NCI-H128 (cell line): ENCODE results near the gene TEKT3.

Experiments
- DNase-seq: peaks from one replicate; lab custom pipeline; 2025; ENCODE audit not compliant: unreplicated experiment; lab: John Stamatoyannopoulos, UW

The TEKT3 gene

DNA sequence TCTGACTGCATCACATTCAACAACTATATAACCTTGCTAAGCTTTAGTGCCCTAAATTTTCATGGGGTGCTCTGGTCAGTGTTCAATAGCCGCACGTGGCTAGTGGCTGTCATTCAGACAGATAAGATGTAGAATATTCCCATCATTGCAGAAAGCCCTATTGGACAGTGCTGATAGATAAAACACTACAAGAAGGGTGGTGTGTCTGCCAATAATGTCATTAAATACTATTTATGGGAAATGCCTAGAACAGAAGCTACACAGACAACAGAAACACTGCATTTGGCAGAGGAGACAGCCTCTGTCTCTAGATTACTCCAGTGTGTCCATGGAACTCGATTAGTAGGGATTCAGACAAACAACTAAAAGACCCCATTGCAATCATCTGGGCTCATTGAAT is 47.8 kb downstream of the TEKT3 start:
- no peak for DNase-seq

- no peak for DNase-seq
Measured at GRCh38 chr17:15291674-15292361, 49.6 kb downstream of the TEKT3 start.

DNA sequence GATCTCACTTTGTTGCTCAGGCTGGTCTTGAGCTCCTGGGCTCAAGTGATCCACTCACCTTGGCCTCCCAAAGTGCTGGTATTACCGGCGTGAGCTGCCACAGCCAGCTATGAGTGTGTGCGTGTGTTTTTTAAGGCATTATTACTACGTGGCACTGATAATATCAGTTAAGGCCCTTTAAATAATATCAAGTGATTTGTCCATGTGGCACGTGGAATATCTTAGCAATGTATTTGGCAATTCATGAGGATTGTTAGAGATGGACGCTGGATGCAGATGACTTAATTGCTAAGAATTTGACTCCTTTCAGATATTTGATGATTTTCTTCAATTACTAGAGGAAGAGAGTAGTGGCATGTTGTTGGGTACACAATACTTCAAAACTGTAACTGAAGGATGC is 50.8 kb downstream of the TEKT3 start:
- no peak for DNase-seq

DNA sequence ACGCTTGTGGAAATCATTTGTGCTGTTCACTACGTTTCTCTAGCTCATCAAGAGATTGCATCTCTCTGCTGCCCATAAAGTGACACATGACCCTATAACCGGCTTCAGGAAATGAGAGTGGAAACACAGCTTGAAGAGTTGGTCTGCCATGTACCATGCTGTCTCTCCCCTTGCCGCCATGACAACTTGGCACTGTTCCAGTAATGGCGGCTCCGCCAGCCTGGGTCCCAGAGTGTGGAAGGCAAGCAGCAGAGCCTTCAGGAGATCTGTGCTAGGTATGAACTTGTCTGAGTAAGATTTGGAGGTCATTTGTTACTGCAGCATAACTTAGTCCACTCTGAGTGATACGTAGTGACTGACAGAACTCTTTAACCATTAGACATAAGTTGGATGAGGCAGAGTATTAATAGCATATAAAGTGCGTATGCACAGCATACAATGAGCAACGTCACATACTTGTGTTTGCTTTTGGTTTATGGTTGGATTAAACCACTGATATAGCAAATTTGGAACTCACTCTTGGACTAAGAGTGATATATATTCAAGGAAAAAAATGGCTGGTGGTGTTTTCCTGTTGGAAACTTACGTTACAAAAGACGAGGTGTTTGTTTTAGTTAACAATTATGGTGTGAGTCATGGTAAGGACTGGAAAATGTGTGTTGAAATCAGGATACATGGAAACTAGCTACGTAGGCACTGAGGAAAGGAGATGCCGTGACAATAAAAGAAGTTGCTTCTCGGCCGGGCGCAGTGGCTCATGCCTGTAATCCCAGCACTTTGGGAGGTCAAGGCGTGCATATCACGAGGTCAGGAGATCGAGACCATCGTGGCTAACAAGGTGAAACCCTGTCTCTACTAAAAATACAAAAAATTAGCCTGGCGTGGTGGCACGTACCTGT is 51.9 kb downstream of the TEKT3 start:
- no peak for DNase-seq

GRCh38 chr17:15288859-15289258 is 52.5 kb downstream of the TEKT3 start:
- no peak for DNase-seq

GRCh38 chr17:15287538-15288267 is 53.7 kb downstream of the TEKT3 start:
- no peak for DNase-seq

GRCh38 chr17:15285466-15285865 is 55.9 kb downstream of the TEKT3 start:
- no peak for DNase-seq

DNA sequence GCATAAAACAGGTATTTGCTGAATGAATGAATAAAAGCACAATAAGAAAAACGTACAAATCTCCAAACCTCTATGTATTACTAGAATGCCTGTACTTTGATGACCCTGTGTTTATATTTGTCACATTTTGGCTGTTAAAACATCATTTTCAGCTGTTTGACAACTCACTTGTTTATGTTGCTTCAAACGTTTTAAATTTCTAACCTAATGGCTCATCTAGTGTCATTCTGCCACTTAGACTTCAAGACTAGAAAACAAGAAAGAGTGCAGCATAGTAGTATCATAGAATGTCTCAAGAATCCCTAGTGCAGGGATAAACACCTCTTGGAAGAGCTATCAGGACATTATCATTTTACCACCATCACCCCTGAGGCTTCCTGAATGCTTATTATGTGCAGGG is 56.9 kb downstream of the TEKT3 start:
- no peak for DNase-seq

- DNase-seq = no peak
Measured at GRCh38 chr17:15284107-15284506, 57.3 kb downstream of the TEKT3 start.

DNA sequence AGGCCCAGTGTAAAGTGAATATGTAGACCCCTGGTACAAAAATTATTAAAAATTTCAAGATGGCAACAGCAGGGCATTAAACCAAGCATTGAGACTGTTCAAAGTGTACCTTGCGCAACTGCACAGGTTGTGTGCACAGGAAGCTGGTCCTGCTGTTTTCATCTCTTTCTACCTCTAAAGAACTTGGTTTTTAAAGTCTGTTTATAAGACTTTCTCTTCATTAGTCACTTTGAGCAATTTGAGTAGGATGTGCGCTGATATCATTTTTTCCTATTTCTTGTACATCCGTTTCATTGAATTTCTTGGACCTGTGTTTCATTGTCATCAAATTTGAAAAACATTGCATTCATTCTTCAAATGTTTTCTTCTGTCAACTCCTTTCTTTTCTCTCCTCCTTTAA is 59.5 kb downstream of the TEKT3 start:
- DNase-seq = no peak

- DNase-seq = no peak
Measured at GRCh38 chr17:15278924-15279477, 62.4 kb downstream of the TEKT3 start.

DNA sequence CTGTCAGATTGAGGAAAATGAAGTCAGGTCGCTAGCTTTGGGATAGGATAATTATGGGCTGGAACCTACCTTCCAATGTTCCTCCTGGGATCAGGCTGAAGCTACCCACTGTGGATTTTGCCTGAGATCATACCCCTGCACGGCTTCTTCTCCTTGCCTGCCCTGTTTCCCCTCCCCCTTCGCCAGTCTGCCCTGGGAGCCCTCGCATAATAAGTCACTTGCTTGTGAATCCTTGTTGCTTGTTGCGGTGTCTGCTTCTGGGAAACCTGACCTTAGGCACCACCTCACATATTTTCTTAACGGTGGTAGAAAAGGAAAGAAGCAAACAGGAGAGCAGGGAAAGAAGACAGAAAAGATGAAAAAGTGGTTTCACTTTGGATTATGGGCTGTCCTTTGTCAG is 63.0 kb downstream of the TEKT3 start:
- DNase-seq = no peak

- no peak for DNase-seq
Measured at GRCh38 chr17:15274017-15274416, 67.4 kb downstream of the TEKT3 start.

GRCh38 chr17:15273141-15273793 is 68.1 kb downstream of the TEKT3 start:
- no peak for DNase-seq

DNA sequence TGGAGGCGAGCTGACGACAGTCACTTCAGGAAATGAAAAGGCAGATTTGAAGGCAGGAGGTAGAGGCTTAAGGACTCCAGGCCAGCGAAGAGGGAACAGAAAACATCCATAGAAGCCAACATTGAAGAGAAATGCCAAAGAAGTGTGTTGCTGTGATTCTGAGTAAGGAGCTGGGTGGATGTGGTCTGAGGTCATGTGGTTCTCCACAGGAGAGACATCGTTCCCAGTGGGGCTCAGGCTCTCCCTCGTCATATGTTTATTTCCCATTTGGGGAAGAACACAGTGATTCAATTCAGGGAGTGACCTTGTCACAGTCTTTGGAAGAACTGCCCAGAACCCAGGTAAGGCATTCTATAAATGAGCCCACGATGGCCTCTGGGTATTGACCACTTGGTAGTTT is 69.7 kb downstream of the TEKT3 start:
- DNase-seq = no peak

DNA sequence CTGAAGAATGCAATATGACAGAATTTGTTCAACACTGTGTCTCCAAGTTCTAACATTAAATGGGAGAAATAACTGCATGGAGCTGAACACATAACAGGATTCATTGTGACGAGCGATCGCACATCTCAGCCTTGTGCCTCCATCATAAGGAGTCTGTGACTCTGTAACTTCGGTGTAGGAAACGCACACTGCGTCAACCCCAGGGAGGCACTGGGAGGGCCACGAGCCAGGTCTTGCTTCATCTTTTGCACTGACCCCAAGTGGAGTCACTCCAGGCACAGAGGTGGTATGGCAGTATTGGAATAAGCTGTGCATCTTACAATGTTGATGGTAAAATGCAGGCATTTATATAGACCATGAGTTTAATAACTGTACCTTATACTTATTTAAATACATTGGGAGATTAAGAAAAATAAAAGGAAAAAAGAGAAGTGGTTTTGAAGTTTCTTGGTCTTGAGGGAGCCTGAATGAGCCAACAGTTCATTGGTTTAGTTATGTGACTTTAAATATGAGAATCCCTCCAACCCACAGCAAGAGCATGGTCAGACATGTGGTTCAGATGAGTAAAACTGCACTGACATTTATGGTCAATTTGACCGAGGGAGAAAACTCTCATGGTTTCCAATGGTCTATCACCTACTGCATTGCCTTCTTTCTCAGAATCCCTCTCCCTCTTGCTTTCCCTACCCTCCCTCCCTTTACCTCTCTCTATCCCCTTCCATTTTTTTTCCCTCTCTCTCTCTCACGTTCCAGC is 70.6 kb downstream of the TEKT3 start:
- no peak for DNase-seq

- DNase-seq = no peak
Measured at GRCh38 chr17:15269780-15270089, 71.7 kb downstream of the TEKT3 start.

DNA sequence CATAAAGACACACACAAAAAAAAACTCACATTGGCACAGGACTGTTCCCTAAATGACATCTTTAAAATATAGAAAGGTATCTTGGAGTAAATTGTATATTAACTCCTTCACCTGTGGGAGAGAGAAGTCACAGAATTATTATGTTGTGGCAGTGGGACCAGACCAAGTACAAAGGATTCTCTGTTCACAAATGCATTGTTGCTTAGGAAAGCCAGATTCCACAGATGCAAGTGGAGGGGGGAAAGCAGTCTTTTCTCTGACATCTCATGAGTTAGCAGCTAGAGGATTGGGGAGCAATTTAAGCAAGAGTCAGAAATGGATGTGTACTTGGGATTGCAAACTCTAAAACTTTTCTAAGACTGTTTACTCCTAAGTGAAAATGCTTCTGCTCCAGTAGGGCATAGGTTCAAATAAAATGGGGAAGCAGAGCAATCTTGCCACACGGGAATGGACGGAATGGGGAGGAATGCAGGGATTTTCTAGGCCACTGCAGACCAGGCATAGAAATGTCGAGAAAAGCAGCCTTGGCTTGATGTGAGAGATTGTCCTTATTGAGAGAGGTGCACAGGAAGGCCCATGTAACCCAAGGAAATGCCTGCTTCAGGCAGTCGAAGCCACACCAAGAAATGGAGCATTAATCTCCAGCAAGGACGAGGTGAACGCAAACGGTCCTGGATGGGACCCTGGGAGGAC is 72.2 kb downstream of the TEKT3 start:
- no peak for DNase-seq

DNA sequence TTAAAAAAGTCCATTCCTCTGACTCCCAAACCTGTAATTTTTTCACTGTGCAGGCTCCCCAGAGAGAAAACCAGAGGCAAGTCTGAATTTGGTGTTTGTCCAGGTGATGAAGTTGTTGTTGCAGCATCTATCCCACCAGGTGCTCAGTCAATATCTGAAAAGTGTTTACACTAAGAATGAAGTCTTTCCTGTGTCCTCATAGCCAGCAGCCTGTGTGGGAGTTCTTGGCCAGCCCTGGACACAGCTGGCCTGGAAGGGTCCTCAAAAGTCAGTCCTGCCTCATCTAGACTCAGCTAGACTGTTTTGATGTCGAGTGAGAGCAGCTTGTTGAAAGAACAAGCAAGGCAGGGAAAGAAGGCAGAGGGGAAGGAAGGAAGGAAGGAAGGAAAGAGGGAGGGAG is 72.9 kb downstream of the TEKT3 start:
- DNase-seq = no peak

- no peak for DNase-seq
Measured at GRCh38 chr17:15267996-15268395, 73.4 kb downstream of the TEKT3 start.
